Activated CD8-positive, alpha-beta memory T cell treated with anti-CD3 and anti-CD28 coated beads for 4 hours (primary cell): ENCODE measurements around the gene CYP2R1.
A peak's percentile ranks its signal among the peaks of the same experiment; 100 is the strongest.
"Not testable (repeated sequence)": the region's sequence is repeated elsewhere in the genome, so short reads cannot be mapped to it uniquely, and the experiment has no call there.

Source experiments
- DNase-seq, 2 donors: peaks; one replicate each; pipeline ENCODE4 v3.0.0-alpha.2; 2020; ENCODE audit warnings: low read depth in 2 of 2

Gene CYP2R1

DNA sequence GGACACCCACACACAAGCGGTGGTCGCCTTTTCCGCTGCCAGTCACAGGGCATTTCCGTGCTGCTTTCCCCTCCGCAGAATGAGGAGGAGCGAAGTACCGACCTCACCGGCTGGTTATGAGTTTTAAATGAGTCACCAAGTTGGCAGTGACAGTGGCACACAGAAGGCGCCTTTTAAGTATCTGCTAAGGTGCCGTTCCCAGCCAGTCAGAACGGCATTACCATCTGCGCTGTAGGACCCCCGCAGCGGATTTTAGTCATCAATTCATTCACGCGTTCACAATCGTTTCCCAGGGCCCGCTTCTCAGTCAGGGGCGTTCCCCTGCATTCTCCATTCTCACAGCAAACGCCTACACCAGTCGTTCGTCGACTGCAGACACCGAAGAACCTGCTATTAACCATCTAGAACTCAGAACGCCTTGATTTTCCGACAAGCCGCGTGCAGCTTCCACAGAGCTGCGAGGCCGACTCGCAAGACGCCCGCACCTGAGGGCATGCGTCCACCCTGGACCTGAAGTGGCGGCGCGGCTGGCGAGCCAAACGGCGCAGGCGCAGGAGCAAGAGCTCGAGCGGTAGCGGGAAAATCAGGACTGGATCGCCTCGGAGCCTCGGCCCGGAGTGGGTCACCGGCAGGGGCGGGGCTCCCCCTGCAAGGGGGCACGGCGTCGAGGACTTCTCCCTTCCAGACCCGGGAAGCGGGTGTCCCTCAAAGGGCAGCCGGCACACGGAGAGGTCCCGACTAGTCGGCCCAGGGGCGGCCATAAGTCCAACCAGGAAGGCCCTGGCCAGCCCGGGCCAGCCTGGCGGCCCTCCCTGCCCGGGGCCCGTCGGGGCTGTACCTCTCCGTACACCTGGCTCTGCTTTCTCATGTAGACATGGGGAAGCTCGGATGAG is 642 bp downstream of the CYP2R1 start:
- DNase-seq, result peak; percentile 75 to 83

- no peak for DNase-seq
Measured at GRCh38 chr11:14886513-14886912, 5.5 kb downstream of the CYP2R1 start.

DNA sequence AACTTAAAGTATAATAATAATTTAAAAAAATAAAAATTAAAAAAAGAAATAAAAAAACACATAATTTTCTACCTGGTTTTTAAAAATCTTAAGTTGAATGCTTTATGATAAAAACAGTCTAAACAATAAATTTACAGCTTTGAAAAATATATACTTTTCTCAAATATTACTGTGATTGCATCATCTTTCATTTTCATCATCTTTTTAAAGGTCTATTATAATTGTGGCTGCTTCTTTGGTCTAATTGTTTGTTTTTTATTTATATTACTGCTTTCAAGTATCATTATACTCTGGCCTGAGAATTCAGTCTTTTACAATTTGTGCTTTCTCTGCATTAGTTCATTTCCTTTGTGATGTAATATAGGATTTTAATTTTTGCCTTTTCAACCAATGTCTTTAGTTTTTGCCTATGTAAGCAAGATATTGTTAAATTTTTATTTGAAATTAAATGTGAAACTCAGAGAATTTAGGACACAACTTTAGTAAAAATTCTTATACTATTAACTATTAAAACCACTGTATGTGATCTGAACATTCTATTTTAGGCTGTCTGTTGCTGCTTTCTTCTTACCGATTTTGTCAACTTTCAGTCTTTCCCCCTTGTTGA is 7.3 kb downstream of the CYP2R1 start:
- DNase-seq, result no peak

DNA sequence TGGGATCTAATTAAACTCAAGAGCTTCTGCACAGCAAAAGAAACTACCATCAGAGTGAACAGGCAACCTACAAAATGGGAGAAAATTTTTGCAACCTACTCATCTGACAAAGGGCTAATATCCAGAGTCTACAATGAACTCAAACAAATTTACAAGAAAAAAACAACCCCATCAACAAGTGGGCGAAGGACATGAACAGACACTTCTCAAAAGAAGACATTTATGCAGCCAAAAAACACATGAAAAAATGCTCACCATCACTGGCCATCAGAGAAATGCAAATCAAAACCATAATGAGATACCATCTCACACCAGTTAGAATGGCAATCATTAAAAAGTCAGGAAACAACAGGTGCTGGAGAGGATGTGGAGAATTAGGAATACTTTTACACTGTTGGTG is 8.3 kb downstream of the CYP2R1 start:
- not testable (repeated sequence) for DNase-seq

DNA sequence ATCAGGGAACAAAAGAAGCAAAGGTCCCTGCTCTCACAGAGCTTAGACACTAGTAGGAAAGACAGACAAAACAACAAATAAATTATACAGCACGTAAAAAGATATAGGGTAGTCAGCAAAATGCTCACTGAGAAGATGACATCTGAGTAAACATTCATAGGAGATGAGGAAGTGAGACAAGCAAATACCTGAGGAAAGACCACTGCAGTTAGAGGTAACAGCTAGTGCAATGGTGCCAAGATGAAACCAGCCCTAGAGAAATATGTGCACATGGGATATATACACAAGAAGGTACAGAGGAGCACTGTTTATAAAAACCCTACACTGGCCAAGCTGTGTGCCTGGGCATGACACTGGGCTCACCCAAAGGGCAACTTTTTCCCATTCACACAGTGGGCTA is 9.8 kb downstream of the CYP2R1 start:
- no peak for DNase-seq

GRCh38 chr11:14881576-14882193 is 10.3 kb downstream of the CYP2R1 start:
- no peak for DNase-seq

GRCh38 chr11:14875163-14875562 is 16.9 kb downstream of the CYP2R1 start:
- no peak for DNase-seq

- DNase-seq, result no peak
Measured at GRCh38 chr11:14873632-14874031, 18.4 kb downstream of the CYP2R1 start.

DNA sequence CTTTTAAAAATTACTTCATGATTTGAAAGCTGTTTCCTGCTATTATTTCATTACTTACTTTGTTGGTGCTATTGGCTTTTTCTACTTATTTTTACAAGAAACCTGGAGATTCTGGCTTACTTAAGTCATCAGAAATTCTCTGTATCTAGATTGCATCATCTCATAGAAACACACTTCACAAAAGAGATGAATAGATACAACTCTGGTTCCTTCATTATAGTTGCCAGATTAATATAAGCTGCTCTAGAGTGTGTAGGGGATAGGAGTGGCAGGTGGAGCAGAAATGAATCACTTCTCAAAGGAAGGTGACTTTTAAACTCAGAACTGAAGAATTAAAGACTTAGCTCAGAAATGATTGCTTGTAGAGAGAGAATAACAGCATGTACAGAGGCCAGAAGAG is 20.0 kb downstream of the CYP2R1 start:
- DNase-seq, result no peak

DNA sequence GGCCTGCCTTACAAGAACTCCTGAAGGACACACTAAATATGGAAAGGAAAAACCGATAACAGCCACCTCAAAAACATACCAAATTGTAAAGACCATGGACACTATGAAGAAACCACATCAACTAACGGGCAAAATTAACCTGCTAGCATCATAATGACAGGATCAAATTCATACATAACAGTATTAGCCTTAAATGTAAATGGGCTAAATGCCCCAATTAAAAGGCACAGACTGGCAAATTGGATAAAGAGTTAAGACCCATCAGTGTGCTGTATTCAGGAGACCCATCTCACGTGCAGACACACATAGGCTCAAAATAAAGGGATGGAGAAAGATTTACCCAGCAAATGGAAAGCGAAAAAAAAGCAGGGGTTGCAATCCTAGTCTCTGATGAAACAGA is 28.3 kb downstream of the CYP2R1 start:
- DNase-seq, result not testable (repeated sequence)

DNA sequence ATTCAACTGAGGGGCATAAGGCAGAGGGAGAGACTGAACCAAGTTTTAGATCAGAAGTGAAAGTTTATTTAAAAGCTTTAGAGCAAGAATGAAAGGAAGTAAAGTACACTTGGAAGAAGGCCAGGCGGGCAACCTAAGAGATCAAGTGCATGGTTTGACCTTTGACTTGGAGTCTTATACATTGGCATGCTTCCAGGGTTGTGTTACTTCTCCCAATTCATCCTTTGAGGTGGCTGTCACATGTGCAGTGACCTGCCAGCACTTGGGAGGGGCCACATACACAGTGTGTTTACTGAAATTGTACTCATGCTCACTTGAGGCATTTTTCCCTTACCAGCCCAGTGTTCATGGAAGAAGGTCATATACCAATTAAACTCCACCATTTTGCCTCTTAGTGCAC is 30.4 kb downstream of the CYP2R1 start:
- DNase-seq, result no peak

- no peak for DNase-seq
Measured at GRCh38 chr11:14860511-14860910, 31.5 kb downstream of the CYP2R1 start.

DNA sequence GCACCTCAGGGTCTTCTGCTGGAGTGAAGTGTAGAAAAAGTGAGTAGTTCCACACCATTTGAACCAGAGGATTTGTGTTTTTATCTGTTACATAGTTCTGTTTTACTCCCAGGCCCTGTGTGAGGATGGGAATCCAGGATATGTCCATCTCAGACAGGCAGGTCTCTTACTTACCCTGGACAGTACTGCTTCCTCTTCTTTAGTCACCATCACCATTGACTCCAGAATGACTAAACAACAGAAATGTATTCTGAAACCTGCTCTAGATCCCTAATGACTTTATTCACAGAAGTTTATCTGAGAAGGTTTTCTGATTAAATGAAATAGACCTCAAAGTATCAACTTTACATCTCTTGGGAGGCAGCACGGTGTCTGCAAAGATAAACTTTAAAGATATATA is 33.6 kb downstream of the CYP2R1 start:
- no peak for DNase-seq

DNA sequence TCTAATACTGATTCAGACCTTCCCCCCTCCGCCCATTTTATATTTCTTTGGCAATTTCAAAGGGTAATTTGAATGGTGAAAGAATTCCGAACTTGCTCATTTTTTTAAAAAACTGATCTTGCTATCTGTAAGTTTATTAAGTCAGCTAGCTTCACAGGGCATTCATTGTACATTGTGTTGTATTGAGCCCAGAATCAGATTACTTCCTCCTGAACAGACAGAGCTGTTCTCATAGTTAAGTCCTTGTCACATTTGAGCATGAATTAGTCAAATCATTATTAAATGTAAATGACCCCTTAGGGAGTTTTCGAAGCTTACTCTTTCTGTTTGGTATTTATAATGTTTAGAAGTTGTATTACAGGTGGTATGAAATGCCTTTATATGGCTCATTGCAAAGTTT is 34.4 kb downstream of the CYP2R1 start:
- DNase-seq, result no peak

- DNase-seq, result no peak
Measured at GRCh38 chr11:14855890-14856289, 36.1 kb downstream of the CYP2R1 start.

DNA sequence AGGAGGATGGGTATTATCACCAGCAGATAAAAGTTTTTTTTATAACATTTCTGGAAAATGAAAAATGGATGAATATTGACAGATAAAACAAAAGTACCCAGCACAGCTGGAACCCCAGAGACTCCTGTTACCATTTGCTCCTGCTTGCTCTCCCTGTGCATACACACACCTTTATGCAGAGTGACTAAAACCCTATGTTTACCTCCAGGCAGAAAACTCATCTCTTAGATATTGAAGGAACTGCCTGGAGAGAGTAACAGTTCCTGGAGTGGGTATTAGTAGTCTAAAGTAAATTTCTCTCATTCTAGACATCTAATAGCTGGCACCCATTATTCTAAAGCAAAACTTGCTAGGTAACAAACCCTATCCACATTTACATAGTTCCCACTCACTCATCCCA is 38.0 kb downstream of the CYP2R1 start:
- no peak for DNase-seq

- DNase-seq, result no peak
Measured at GRCh38 chr11:14852571-14853177, 39.4 kb downstream of the CYP2R1 start.

- no peak for DNase-seq
Measured at GRCh38 chr11:14842002-14842401, 50.0 kb downstream of the CYP2R1 start.

GRCh38 chr11:14835496-14836492 is 56.2 kb downstream of the CYP2R1 start:
- DNase-seq, result no peak
